Neutrophil (primary cell): Measurements from ENCODE around the gene ATP13A2.

Experiments used
- H3K27ac ChIP-seq: fragments of 200-600 bp; sonication (generic); 2 replicates; pipeline ENCODE4 v1.5.1; 2016; ENCODE audit warnings: mild to moderate bottlenecking, moderate library complexity
- H3K27me3 ChIP-seq: fragments of 200-600 bp; sonication (generic); 2 replicates; pipeline ENCODE4 v1.6.0; 2016; ENCODE audit warnings: mild to moderate bottlenecking
- H3K36me3 ChIP-seq: fragments of 200-600 bp; sonication (generic); 2 replicates; pipeline ENCODE4 v1.5.1; 2017
- H3K4me1 ChIP-seq, 2 experiments: fragments of 200-600 bp in 1 of 2; sonication (generic) in 1 of 2; 1 replicate in 1 of 2; 2 replicates in 1 of 2; pipeline versions ENCODE4 v1.5.1 to v1.6.1; 2013 to 2016; ENCODE audit warnings: low read depth in 1 of 2, low read length in 1 of 2, mild to moderate bottlenecking in 1 of 2, moderate library complexity in 1 of 2; ENCODE audit not compliant: control insufficient read depth in 1 of 2, insufficient read depth in 1 of 2
- H3K4me3 ChIP-seq, 2 experiments: fragments of 200-600 bp in 1 of 2; sonication (generic) in 1 of 2; 1 replicate in 1 of 2; 2 replicates in 1 of 2; pipeline ENCODE4 v1.5.1; 2013 to 2016; ENCODE audit warnings: low read depth in 1 of 2, low read length in 1 of 2, mild to moderate bottlenecking in 1 of 2, moderate library complexity in 1 of 2
- H3K9me3 ChIP-seq: fragments of 200-600 bp; sonication (generic); 2 replicates; pipeline ENCODE4 v1.5.1; 2016
- CTCF ChIP-seq: fragments of 200-600 bp; sonication (generic); IDR thresholded peaks from 2 replicates; pipeline ENCODE4 v1.5.1; 2016; ENCODE audit warnings: antibody characterized with exemption

ATP13A2 gene

DNA sequence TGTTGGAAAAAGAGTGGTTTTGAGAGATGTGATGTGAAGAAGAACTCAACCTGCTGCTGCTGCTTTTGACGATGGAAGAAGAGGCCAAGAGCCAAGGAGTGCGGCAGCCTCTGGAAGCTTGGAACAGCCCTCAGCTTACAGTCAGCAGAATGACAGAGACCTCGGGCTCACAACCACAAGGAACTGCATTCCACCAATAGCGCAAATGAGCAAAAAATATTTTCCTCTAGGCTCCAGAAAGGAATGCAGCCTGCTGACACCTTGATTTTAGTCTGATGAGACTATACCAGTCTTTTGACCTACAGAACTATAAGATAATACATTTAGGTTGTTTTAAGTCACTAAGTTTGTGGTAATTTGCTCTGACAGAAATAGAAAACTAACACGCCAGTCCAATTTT is 31.9 kb upstream of the ATP13A2 start:
- no peak overlapping the region for H3K4me3 ChIP-seq
- TF ChIP-seq CTCF, result no peak
- peaks cover 51% of the 10 kb centered on the region for H3K36me3 ChIP-seq

DNA sequence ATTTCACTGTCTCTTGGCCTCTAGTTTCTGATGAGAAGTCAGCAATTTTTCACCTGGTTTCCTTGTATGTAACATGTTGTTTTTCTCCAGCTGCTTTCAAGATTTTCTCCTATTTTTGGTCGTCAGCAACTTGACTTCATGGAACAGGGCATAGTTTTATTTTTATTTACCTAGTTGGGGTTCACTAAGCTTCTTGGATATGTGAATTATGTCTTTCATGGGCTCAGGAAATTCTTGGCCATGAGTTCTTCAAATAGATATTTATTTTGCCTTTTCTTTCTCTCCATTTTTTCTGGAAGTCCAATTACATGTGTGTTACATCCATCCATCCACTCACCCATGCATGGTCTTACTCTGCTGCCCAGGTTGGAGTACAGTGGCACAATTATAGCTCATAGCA is 28.4 kb upstream of the ATP13A2 start:
- Histone ChIP-seq H3K4me3 (no peak overlapping the region), H3K36me3 (peaks cover 73% of the 10 kb centered on the region), H3K27me3 (no peaks in the 10 kb centered on the region), H3K4me1 (no peaks in the 10 kb centered on the region), H3K27ac (no peak overlapping the region), H3K9me3 (no peaks in the 10 kb centered on the region)
- no peak for TF ChIP-seq CTCF

More for the DNA sequence above, 31.9 kb upstream of the ATP13A2 start:
- Histone ChIP-seq H3K9me3 (no peaks in the 10 kb centered on the region), H3K27ac (no peak overlapping the region), H3K27me3 (no peaks in the 10 kb centered on the region), H3K4me1 (peaks cover 0 to 8% of the 10 kb centered on the region in 2 experiments)

DNA sequence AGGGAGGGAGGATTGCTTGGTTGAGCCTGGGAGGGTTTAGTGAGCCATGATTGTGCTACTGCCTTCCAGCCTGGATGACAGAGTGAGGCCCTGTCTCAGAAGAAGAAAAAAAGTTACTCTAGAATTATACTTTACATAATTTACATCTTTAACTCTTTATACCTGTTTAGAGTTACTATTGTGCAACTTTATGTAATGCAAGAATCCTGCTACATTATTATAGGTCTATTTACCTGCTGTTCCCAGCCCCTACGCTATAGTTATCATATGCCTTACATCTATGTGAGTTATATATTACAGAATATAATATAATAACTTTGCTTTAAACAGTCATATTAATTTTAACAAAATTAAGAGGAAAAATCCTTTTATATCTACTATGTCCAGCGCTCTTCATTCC is 27.8 kb upstream of the ATP13A2 start:
- Histone ChIP-seq H3K4me3 (no peak overlapping the region), H3K27ac (no peak overlapping the region), H3K9me3 (no peaks in the 10 kb centered on the region), H3K36me3 (peaks cover 70% of the 10 kb centered on the region), H3K27me3 (no peaks in the 10 kb centered on the region), H3K4me1 (no peaks in the 10 kb centered on the region)
- no peak for TF ChIP-seq CTCF

DNA sequence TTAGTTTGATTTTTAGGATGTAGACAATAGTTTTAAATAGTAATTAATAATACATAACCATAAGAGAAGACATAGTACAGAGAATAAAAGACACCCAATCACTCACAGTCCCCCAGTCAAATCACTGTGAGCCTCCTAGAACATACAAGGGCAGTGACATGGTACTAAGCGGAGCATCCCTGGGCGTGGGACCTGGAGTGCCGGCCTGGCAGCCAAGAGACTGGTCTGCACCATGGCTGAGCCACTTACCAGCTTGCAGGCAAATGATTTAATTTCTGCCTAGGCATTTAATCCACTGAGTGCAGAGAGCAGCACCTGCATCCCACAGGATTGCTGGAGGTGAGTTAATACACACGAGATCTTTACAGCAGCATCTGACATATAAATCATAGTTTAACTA is 21.8 kb upstream of the ATP13A2 start:
- peaks cover 64% of the 10 kb centered on the region for H3K36me3 ChIP-seq
- H3K9me3 ChIP-seq, result no peaks in the 10 kb centered on the region
- no peaks in the 10 kb centered on the region for H3K4me1 ChIP-seq
- no peak overlapping the region for H3K27ac ChIP-seq
- no peaks in the 10 kb centered on the region for H3K27me3 ChIP-seq
- H3K4me3 ChIP-seq, result no peak overlapping the region
- TF ChIP-seq CTCF, result no peak

DNA sequence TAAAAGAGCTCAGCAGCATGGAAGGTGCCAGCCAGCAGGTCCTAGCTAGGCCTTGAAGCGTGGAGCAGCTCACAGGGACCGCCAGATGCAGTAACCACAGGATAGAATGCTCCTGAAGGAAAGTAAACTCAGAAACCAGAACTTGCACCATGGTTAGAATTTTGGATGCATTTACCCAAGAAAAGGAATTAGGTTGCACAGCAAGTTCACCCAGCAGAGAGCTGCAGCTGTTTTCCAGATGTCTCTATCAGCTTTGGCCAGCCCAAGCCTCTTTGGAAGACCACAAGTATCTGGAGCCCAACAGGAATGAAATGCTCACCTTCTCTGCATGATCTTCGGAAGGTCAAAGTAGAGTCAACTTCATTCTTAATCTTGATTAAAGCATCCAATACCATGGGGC is 21.0 kb upstream of the ATP13A2 start:
- Histone ChIP-seq H3K27ac (no peak overlapping the region), H3K4me1 (no peaks in the 10 kb centered on the region), H3K4me3 (no peak overlapping the region), H3K9me3 (no peaks in the 10 kb centered on the region), H3K36me3 (peaks cover 65% of the 10 kb centered on the region), H3K27me3 (no peaks in the 10 kb centered on the region)
- TF ChIP-seq CTCF, result no peak

DNA sequence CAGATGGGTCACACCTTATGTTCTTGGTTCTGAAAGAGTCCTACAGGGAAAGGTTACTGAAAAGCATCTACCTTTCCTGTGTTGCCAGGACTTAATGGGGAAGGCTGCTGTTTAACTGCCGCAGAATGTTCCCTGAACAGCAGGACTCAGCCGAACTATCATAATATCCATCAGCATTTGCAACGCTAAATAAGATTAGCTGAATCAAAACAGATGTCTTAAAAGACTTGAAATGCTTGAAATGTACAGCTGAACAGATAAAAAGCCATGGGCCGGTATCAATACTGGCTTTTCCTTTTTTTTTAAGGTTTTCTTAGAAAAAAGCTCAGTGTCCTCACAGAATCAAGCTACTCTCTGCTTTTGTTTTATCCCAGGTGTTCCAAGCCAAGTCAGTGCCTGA is 19.7 kb upstream of the ATP13A2 start:
- Histone ChIP-seq H3K4me1 (no peaks in the 10 kb centered on the region), H3K9me3 (no peaks in the 10 kb centered on the region), H3K36me3 (peaks cover 70% of the 10 kb centered on the region), H3K4me3 (no peak overlapping the region), H3K27ac (no peak overlapping the region), H3K27me3 (no peaks in the 10 kb centered on the region)
- no peak for TF ChIP-seq CTCF
